Measurements from ENCODE around the gene NAPG.
A peak's percentile ranks its signal among the peaks of the same experiment; 100 is the strongest.
"Not testable (repeated sequence)": the region's sequence is repeated elsewhere in the genome, so short reads cannot be mapped to it uniquely, and the experiment has no call there.

The NAPG gene

DNA sequence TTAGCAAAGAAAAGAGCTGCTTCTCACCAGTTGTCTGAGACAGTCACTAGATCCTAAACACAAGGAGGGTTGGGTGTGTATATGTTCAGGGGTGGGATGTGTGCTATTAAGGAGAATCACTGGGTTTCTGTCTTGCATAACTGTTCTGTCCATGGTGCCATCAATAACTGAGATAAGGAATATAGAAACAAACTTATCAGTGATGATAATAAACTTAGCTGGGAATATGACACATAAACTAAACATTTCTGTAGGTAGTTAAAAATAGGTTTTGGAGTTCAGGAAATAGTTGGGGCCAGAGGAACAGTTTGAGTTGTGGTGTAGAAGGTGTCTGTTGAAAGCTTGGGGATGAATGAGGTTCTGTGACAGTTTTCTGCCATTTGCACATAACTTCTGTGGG lies 17.4 kb downstream of the NAPG start:
- H3K4me3 ChIP-seq (ENCODE audit: low read depth, low read length) = no peak overlapping the region
- no peak for TF ChIP-seq CTCF (IDR thresholded peaks at IDR 0.05; ENCODE audit: insufficient read depth, low read depth, low read length, missing control alignments)
- DNase-seq (ENCODE audit: low read depth) = no peak

- DNase-seq (ENCODE audit: low read depth) = no peak
- H3K4me3 ChIP-seq (ENCODE audit: low read depth, low read length) = no peak overlapping the region
- no peak for TF ChIP-seq CTCF (IDR thresholded peaks at IDR 0.05; ENCODE audit: insufficient read depth, low read depth, low read length, missing control alignments)
Observed at GRCh38 chr18:10544093-10544748, 18.4 kb downstream of the NAPG start.

DNA sequence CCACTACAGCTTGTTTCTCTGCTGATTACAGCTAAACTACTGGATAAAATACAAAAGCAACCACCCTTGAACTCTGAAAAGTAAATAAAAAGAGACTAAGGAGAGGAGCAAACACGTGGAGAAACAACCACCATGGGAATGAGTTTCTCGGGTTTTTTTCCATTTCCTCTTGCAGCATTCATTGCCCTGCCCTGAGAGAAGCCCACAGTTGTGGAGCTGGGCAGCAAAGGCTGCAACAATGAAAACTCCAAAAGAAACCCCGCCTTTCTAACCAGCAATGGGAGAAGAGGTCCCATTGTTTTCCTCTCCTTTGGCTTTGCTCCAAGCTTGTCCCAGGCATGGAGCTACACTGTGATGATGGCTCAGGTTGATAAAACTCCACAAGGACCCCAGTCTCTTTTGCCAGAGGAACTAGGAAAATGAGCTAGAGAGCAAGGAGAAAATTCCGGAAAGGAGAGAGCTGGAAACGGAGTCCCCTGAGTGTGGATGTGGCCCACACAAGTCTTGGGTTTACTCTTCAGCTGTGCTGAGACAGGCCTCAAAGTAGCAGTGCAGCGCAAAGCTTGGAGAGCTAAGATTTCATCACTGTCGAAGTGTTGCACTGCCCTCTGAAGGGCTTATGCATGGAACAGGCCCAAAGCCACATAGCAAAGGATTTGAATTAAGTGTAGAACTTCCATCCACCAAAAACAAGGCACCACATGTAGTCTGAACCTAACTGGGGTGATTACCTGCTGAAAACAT lies 20.9 kb downstream of the NAPG start:
- H3K4me3 ChIP-seq (ENCODE audit: low read depth, low read length) = no peak overlapping the region
- TF ChIP-seq CTCF (IDR thresholded peaks at IDR 0.05; ENCODE audit: insufficient read depth, low read depth, low read length, missing control alignments) = no peak
- no peak for DNase-seq (ENCODE audit: low read depth)

GRCh38 chr18:10552226-10552625 lies 26.4 kb downstream of the NAPG start:
- no peak for DNase-seq (ENCODE audit: low read depth)

DNA sequence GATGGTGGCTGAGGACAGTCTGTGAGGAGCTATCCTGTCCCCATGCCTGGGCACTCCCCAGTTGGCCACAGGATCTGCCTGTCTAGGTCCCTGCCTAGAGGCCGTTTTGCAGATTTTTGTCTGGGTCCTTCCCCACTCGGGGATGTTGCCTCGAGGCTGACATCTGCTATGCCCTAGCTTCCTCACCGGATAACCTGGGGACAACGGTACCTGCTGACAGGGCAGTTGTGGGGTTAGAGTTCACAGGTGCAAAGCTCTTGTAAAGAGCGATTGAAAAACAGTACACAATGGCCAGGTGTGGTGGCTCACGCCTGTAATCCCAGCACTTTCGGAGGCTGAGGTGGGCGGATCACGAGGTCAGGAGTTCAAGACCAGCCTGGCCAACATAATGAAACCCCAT lies 30.4 kb downstream of the NAPG start:
- H3K4me3 ChIP-seq (ENCODE audit: low read depth, low read length); DNase-seq (ENCODE audit: low read depth): not testable (repeated sequence)

More at GRCh38 chr18:10552226-10552625, 26.4 kb downstream of the NAPG start:
- no peak for TF ChIP-seq CTCF (IDR thresholded peaks at IDR 0.05; ENCODE audit: insufficient read depth, low read depth, low read length, missing control alignments)
- H3K4me3 ChIP-seq (ENCODE audit: low read depth, low read length) = no peak overlapping the region

- H3K4me3 ChIP-seq (ENCODE audit: low read depth, low read length) = no peak overlapping the region
- no peak for DNase-seq (ENCODE audit: low read depth)
- TF ChIP-seq CTCF (IDR thresholded peaks at IDR 0.05; ENCODE audit: insufficient read depth, low read depth, low read length, missing control alignments) = no peak
Observed at GRCh38 chr18:10557085-10557677, 31.4 kb downstream of the NAPG start.

DNA sequence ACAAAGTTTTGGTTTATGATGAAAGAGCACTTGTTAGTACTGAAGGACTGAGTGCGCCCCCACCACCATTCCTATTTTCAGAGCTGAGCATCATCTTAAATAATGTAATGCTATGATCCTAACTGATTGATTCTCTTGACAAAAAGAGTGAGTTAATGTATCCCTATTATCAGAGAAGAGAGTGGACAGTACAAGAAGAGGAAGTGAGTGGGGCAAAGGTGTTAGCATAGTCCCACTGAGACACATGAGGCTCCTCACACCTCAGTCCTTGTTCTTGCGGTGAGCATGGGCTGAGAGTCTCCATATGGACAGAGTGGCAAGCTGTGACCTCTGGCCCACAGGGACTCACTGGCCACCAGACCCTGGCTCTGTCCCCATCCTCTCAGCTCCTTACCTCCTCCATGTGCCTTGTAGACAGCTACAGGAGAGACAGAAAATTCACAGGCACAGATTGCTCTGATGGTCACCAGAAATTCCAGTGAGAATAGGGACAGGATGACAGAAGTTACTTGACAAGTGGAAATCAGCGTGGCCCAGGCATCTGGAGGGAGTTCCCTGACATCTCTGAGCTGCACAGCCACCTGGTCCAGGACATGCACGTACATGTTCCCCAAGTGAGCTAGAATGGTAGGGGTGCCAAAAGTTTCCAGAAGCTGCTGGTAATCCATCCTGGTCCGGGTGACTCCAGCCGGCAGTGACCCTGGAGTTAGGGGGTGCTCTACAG lies 32.6 kb downstream of the NAPG start:
- peak; percentile 9 for DNase-seq (ENCODE audit: low read depth)
- no peak for TF ChIP-seq CTCF (IDR thresholded peaks at IDR 0.05; ENCODE audit: insufficient read depth, low read depth, low read length, missing control alignments)
- no peak overlapping the region for H3K4me3 ChIP-seq (ENCODE audit: low read depth, low read length)

All from GM12865 (cell line).